Chondrocyte (in vitro differentiated cells): ENCODE results near the gene SBK2. TPM values are rescaled to one million over a fixed set of nuclear protein-coding genes. Genes with fewer than 3 reads are reported as not detected.
A peak's percentile ranks its signal among the peaks of the same experiment; 100 is the strongest.

ENCODE experiments used
- DNase-seq: peaks from one replicate; pipeline ENCODE4 v3.0.0; 2021; ENCODE audit warnings: mixed read lengths, low spot score
- H3K27ac Mint-ChIP-seq: one replicate; pipeline ENCODE4 v1.8.0; 2021; ENCODE audit warnings: mild to moderate bottlenecking, moderate library complexity, mixed read lengths; ENCODE audit not compliant: unreplicated experiment
- H3K27me3 Mint-ChIP-seq: 2 replicates; pipeline ENCODE4 v1.8.0; 2021; ENCODE audit warnings: low read depth, mixed read lengths
- H3K36me3 Mint-ChIP-seq: 2 replicates; pipeline ENCODE4 v1.8.0; 2021; ENCODE audit warnings: low read depth, mixed read lengths
- H3K4me1 Mint-ChIP-seq: 2 replicates; pipeline ENCODE4 v1.8.0; 2021; ENCODE audit warnings: low read depth, mild to moderate bottlenecking, mixed read lengths
- H3K4me3 Mint-ChIP-seq: one replicate; pipeline ENCODE4 v1.8.0; 2021; ENCODE audit warnings: mild to moderate bottlenecking, moderate library complexity, mixed read lengths; ENCODE audit not compliant: unreplicated experiment
- H3K9me3 Mint-ChIP-seq: 2 replicates; pipeline ENCODE4 v1.8.0; 2021; ENCODE audit warnings: low read depth, mixed read lengths
- total RNA-seq: library from RNA; stranded (reverse); gene quantifications from 3 replicates; pipeline ENCODE4 v1.2.1, GENCODE V29; 2021
- TF ChIP-seq, protein P1 (sequence below): fragments of 200-600 bp; sonication (generic); IDR thresholded peaks from 2 replicates; pipeline ENCODE4 v1.5.0; 2021; ENCODE audit warnings: antibody characterized with exemption, mild to moderate bottlenecking, moderate library complexity

The SBK2 gene
- total RNA-seq, 1 donor from 2014 or later, result not detected

DNA sequence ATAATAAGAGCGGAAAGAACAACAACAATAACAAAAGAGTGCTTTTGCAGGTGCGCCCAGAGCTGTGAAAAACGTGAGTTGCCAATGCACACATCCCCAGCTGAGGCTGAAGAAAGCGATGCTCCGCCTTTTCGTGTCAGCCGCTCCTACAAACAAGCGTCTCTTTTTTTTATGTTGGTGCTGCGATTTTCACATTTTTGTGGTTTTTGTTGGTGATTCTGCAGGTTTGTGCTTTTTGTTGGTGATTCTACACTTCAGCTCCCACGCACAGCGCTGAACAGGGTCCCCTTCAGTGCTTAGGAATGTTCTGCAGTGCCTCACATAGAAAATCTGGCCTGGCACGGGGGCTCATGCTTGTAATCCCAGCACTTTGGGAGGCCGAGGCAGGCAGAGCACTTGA lies 15.7 kb upstream of the SBK2 start:
- Mint-ChIP-seq H3K4me3 (peak overlapping the region; percentile 15), H3K9me3 (no peaks in the 10 kb centered on the region), H3K36me3 (no peaks in the 10 kb centered on the region), H3K27me3 (no peaks in the 10 kb centered on the region), H3K4me1 (peaks cover 52% of the 10 kb centered on the region), H3K27ac (peak overlapping the region; percentile 95)
- TF ChIP-seq, protein P1, sequence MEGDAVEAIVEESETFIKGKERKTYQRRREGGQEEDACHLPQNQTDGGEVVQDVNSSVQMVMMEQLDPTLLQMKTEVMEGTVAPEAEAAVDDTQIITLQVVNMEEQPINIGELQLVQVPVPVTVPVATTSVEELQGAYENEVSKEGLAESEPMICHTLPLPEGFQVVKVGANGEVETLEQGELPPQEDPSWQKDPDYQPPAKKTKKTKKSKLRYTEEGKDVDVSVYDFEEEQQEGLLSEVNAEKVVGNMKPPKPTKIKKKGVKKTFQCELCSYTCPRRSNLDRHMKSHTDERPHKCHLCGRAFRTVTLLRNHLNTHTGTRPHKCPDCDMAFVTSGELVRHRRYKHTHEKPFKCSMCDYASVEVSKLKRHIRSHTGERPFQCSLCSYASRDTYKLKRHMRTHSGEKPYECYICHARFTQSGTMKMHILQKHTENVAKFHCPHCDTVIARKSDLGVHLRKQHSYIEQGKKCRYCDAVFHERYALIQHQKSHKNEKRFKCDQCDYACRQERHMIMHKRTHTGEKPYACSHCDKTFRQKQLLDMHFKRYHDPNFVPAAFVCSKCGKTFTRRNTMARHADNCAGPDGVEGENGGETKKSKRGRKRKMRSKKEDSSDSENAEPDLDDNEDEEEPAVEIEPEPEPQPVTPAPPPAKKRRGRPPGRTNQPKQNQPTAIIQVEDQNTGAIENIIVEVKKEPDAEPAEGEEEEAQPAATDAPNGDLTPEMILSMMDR, result no peak
- no peak for DNase-seq

DNA sequence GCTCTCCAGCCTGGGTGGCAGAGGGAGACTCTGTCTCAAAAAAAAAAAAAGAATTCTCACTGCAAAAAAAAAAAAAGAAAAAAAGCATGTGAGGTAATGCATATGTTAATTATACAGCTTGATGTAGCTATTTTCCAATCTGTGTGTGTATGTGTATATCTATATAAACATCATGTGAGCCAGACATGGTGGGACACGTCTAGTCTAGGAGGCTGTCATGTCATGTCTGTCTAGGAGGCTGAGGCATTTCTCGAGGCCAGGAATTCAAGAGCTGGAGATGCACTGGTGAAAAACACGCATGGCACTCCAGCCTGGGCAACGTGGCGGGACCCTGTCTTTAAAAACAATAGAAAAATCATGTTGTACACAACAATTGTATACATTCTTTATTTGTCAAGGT lies 15.3 kb upstream of the SBK2 start:
- DNase-seq, result no peak
- no peaks in the 10 kb centered on the region for H3K36me3 Mint-ChIP-seq
- H3K27me3 Mint-ChIP-seq, result no peaks in the 10 kb centered on the region
- peak overlapping the region; percentile 15 for H3K4me3 Mint-ChIP-seq
- H3K9me3 Mint-ChIP-seq, result no peaks in the 10 kb centered on the region
- H3K27ac Mint-ChIP-seq, result peak overlapping the region; percentile 95
- TF ChIP-seq, protein P1, result no peak
- peaks cover 56% of the 10 kb centered on the region for H3K4me1 Mint-ChIP-seq

- no peaks in the 10 kb centered on the region for H3K9me3 Mint-ChIP-seq
- peak overlapping the region; percentile 52 for H3K4me3 Mint-ChIP-seq
- no peak for DNase-seq
- no peaks in the 10 kb centered on the region for H3K27me3 Mint-ChIP-seq
- H3K27ac Mint-ChIP-seq, result peak overlapping the region; percentile 99
- no peaks in the 10 kb centered on the region for H3K36me3 Mint-ChIP-seq
- peaks cover 65% of the 10 kb centered on the region for H3K4me1 Mint-ChIP-seq
- TF ChIP-seq, protein P1, result no peak
Observed at GRCh38 chr19:55550321-55550650, 13.4 kb upstream of the SBK2 start.

DNA sequence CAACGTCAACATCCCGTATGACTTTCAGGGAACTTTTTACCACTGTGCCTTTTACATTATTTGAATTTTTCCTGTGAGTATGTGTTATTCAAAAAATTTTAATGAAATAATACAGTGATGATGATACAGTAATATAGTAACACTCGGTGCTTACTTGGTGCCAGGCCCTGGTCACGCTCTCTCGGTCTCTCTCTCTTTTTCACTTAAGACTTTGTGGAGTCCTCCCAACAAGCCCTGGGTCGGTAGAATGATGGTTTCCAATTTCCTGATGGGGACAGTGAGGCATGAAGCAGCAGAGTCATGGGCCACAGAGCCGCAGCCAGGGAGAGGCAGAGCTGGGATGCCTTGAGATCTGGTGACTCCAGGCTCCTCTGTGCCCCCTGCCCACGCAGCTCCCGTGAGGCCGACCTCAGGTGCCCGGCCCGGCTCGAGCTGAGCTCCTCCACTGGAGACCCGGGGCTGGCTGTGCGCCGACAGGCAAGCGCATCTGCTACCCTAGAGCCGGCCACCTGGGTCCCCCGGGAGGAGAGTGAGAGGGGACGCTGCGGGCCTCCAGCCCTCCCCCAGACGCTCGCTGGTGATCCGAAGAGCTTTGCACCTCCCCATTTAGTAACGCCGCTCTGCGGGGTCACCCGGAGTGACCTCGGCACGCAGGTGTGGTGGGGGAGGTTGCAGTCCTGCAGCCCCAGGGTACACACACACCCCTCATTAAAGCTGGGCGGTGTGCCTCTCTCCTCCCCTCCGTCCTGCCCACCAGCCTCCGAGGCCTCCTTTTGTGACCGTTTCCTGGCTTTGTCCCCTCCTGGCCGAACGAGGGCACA lies 12.8 kb upstream of the SBK2 start:
- TF ChIP-seq, protein P1, result peak; percentile 44
- no peaks in the 10 kb centered on the region for H3K36me3 Mint-ChIP-seq
- no peak for DNase-seq
- H3K27me3 Mint-ChIP-seq, result no peaks in the 10 kb centered on the region
- H3K27ac Mint-ChIP-seq, result peak overlapping the region; percentile 99
- peaks cover 65% of the 10 kb centered on the region for H3K4me1 Mint-ChIP-seq
- H3K9me3 Mint-ChIP-seq, result no peaks in the 10 kb centered on the region
- peak overlapping the region; percentile 52 for H3K4me3 Mint-ChIP-seq

DNA sequence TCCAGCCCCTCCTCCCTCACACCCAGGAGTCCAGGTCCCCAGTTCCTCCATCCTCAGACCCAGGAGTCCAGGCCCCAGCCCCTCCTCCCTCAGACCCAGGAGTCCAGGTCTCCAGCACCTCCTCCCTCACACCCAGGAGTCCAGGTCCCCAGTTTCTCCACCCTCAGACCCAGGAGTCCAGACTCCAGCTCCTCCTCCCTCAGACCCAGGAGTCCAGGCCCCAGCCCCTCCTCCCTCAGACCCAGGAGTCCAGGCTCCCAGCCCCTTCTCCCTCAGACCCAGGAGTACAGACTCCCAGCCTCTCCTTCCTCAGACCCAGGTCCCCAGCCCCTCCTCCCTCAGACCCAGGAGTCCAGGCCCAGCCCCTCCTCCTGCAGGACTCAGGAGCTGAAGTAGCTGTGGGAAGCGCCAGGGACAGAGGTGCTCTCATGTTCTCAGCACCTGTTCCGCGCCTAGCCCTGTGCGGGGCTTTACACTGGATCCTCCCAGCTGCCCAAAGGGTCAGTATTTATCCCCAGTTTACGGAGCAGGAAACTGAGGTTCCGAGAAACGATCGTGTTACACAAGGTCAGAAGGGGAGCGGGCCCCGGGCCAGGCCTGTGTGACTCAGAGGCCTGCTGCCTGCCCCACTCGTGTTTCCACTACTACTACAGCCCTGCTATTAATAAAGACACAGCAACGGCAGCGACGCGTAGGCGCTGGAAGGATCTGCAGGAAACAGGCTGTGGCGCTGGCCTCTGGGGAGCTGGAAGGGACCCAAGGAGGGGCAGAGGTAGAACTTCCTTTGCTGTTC lies 10.1 kb upstream of the SBK2 start:
- TF ChIP-seq, protein P1, result no peak
- peak overlapping the region; percentile 89 for H3K27ac Mint-ChIP-seq
- no peaks in the 10 kb centered on the region for H3K27me3 Mint-ChIP-seq
- H3K9me3 Mint-ChIP-seq, result peaks cover 2% of the 10 kb centered on the region
- no peak for DNase-seq
- H3K36me3 Mint-ChIP-seq, result no peaks in the 10 kb centered on the region
- peaks cover 42% of the 10 kb centered on the region for H3K4me1 Mint-ChIP-seq
- peak overlapping the region; percentile 36 for H3K4me3 Mint-ChIP-seq
